ENCODE results near the gene NFYA.

The NFYA gene

DNA sequence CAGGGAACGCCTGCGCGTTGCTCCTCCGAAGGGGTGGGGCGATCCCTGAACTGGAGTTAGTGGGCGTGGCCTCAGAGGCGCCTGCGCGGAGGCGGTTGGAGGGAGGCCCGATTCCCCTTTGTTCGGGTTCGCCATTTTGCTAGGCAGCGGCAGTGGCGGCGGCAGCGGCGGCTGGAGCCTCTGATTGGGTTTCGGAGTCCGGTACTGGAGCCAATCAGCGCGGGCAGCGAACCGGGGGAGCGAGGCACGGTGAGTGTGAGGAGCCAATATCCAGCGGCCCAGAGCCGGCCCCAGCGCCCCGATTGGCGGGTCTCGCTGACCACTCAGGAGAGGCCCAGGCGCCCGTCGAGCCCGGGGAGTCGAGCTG lies at the start of gene NFYA:
Gene NFYA (plus strand): TSS at position 139 of the 367 bp plus-strand sequence. CDS start 6,116 bp downstream, outside the sequence.
- DNase-seq = peak; percentile 100

DNA sequence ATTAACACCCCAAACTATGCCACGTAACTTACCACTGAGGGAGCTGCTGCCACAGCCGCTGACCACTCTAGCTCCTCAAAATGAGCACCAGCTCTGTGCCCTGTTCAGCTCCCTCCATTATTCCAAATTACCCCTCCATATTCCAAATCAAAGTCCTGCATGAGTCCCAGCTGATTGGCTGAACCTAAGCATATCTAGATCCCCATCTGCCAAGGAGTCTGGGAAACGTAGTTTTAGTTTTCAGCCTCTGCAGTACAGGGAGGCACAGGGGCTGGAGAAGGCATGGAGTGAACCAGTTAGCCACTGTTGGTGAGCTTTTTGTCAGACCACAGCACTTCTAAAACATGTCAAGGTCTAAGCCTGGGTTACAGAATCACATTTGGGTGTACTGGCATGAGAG lies 49.7 kb upstream of the NFYA start:
- DNase-seq = no peak

DNA sequence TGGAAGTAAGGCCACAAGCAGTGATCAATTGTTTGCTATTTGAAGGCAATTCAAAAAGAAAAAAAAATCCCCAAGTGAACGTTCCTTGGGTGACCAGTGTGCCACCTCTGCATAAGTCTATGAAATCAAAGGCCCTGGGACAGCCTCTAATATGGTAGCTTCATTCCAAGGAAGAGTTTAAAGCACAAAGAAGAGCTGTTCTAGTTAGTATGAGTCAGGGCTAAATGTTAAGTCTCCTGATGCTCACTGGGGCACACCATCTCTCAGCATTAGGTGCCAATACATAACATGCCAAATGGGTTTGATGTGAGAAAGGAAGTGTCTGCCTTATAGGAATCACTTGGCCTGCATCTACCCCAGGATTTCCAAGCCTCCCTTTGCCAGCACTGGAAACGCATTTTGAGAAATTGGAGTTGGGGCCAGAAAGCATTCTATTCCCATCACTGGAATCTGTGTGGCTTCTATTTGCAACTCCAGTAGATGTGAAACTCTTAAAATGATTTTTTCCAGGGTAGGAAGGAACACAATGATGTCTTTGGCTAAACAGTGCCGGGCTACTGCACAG lies 46.7 kb upstream of the NFYA start:
- no peak for DNase-seq

DNA sequence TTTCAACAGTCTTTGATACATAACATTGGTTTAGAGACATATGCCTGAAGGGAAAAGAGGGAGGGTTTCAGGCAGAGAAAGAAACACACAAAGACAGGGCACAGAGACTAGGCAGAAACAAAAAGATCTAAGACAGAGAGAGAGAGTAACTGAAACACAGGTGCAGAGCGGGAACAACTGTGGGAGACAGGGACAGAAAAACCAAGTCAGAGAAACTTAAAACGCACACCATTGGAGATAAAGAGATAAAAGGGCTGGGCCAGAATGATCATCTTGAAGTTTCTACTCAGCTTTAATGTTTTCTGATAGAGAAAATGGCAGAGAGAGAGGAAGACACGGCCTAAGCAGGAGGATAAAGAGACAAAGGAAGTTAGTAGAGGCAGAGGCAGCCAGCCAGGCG lies 45.5 kb upstream of the NFYA start:
- DNase-seq = no peak

DNA sequence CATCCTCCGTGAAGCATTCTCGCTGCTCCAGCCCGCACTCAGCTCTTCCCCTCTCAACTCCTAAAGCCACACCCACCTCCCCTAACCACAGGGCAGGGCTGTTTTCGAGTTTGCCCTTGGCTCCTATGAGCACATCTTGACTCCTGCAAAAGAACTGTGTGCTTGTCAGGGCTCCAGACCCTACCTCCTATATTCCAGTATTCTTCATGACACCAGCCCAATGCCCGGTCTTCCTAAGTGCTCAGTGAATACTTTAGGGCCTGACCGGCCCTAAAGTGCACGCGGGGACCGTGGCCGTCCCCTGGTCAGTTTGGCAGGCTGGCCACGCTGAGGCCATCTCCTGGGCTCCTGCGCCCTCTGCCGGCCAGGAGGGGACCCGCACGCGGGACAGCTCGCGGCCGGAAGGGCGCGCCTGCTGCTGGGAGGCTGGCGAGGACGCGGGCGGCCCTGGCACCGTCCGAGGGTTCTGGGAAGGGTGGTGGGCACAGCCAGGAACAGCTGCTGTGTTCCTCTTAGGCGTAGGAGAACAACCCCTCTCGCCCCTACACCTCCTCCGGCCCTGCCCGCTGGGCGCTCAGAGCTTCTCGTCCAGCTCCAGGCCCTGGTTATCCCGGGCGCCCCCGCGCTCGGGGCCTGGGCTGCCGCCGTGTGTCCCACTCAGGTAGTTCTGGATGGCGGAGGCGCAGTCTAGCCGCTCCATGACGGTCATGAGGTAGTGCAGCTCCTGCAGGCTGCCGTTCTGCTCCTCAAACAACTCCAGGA lies 44.8 kb upstream of the NFYA start:
- peak; percentile 39 for DNase-seq

DNA sequence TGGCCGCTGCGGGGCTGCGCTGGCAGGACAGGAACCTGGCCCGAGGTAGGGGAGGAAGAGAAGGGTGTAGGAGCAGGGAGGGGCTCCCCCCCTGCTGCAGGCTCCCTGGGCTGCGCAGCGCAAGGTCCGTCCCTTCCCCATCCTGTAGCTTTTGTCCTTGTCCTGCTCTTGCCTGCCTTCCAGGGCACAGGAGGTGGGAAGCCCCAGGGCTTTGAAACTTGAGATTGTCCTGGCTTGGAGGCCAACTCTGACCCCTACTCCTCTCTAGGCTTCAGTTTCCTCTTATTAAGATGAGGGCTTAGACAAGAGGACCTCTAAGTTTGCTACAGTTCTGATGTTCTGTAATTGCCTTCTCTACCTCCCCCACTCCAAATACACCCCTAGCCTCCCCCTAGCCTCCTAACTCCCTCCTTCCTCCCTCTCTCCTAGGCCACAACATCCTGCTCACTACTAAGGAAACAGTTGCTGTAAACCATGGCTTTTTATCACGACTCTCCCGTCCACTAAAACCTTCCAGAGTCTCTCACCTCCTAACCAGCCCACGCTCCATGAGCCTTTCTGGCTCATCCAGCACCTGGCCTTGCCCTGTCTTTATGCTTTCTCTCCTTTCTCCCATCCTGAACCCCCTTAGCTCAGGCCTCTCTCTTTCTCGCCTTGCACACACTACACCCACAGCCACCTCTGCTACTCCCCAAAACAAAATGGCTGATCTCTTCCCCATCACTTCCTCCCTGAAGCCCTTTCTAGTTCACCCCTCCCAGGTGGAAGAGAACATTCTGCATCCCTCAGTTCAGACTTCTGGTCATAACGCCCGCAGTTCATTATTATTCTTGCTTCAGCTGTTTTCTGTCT lies 44.0 kb upstream of the NFYA start:
- DNase-seq = no peak

DNA sequence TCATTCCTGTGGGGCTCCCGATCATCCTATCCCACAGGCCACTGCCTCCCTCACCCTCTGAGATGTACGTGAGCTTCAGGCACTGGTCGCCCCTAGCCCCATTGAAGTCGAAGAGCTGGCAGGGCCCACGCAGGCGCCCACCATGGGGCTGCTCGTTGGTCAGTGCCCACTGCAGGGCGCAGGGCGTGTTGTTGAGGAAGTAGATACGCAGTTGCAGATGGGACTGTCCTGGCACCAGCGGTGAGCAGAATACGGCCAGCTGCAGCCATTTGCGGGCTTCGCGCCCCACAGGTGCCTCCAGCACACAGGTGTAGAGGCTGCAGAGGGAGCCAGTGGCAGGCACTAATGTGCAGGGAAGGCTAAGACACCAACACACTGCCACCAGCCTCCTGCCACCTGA lies 39.9 kb upstream of the NFYA start:
- no peak for DNase-seq

DNA sequence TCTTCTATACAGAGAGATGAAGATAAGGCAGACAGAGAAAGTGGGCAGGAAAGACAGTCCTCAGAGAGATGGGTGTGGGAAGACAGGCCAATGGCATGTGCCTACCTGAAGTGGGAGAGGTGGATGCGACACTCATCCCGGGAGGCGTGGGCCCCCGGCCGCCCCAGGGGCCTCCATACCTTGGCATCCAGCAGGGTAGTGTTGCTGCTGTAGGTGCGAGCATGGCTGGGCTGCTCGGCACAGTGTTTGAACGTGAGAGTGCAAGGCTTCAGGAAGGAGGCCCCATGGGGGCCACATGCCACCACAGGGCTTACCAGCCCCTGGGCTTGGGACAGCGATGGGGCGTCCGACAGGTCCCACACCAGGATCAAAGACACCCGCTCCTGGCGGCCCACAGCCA lies 39.0 kb upstream of the NFYA start:
- DNase-seq = no peak

DNA sequence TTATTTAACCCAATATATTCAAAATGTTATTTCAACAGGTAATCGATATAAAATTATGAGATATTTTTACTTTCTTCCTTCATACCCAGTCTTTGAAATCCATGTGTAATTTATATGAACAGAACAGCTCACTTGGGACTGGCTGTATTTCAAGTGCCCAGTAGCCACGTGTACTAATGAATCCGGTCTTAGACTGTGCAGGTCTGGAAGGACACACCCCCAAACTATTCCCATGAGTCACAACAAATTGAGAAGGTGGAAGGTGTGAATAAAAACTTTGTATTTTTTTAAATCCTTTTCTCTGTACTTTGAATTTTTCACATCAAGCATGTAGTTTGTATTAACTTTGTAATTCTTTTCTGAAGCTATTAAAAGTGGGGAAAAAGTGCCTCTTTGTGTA lies 36.6 kb upstream of the NFYA start:
- DNase-seq = no peak

DNA sequence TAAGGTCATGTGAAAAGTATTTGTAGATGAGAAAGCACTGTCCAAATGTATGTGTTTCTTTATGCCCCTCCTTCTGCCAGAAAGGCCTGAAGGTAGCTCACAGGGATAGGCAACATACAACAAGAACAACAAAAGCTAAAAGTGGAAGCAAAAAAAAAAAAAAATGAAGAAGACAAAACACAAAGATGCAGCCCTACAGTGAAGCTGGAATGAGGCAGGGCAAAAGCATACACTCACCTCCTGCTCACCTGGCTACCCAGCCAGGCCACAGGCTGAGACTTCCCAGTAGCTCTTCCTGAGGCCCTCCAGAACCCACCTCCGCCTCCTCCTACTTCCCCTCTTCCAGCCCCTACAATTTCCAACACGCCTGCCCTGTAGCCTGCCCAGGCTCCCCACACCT lies 36.2 kb upstream of the NFYA start:
- DNase-seq = no peak

DNA sequence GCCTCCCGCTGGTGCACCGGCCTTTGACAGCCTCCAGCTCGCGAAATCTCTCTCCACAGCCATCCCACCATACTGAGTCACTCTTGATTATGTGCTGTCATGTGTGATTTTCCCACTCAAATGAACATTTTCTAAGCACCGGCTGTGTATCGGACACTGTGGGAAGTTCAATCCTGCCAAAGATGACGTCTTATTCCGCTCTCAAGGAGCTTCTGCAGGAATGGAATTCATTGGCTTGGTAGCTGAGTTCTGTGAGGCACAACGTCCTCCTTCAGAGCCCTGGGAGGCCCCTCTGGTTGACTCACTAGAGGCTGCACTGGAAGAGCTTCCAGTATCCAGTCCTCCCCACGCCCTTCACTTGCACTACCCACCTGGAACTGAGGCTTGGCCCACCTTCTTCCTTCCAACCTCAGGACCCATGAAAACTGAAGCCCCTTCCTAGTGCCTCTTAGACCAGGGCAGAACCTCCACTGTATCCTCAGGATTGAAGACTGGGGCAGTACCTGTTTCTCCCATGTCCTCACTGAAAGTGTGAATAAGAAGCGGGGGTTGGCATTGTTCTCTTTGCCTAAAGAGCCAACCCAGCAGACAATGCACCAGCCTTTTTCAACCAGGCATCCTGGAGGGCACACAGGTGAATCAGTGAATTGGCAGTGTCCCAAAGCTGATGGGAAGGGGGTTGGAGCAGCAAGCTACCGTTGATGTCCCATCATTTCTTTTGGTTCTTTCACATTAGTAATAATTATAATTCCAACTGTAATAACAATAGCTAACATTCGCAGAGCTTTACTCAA lies 35.5 kb upstream of the NFYA start:
- DNase-seq = no peak

DNA sequence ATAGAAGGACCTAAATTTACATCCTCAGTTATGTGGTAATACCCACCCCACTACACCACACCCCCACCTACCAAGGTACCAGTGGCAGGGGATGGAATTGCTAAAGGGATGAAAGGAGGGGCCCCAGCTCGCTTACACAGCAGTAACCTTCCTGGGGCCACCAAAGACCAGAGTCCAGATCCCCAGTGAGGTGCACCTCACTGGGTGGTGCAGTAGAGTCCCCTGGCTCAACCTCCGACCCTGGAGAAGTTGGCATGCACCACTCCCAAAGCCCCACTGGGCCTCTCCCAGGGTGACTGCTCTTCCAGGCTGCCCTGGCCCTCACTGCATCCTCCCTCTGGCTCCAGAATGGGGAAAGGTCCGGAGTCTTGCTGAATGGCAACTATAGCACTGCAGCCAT lies 34.6 kb upstream of the NFYA start:
- DNase-seq = no peak

DNA sequence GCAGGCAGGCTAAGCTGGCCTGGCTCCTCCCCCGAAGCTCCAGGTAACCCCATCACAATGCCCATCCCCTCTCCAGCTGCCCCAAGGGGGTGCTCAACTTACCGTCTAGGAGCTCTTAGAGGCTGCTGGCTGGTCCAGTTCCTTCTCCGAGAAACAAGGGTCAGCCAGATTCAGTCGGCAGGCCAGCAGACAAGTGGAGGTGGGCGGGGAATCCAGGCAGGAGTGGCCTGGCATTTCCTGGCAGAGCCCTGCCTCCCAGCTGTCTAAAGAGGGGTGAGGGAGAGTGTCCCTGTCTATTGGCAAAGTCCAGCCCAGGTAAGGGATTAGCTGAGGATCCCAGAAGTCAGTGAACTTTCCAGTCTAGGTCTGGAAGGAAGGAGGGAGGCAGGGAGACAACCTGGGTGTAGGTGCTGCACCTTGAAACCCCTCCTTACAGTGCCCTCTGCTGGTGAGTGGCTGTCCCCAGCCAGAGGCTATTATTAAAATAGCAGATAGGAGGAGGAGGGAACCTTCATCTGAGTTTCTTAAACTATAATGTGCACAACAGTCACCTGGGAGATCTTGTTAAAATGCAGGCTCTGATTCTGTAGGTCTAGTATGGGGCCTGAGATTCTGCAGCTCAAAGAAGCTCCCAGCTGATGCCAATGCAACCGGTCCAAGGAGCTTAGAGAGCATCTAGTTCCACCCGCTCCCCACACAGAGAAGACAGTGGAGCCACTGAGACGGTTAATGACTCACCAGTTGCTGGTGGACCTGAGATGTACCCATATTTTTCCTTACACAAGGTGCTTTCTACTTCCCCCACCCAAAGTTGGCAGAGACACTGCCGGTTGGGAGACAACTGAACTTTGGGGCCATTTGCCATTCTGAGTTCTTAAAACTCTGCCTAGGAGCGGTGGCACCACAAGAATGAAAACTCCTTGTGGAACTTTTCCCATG lies 33.4 kb upstream of the NFYA start, which contains the start of gene UNC5CL:
Gene UNC5CL (minus strand): TSS at position 162 of the 939 bp plus-strand sequence. CDS start 4,147 bp downstream, outside the sequence.
- peak; percentile 20 for DNase-seq

DNA sequence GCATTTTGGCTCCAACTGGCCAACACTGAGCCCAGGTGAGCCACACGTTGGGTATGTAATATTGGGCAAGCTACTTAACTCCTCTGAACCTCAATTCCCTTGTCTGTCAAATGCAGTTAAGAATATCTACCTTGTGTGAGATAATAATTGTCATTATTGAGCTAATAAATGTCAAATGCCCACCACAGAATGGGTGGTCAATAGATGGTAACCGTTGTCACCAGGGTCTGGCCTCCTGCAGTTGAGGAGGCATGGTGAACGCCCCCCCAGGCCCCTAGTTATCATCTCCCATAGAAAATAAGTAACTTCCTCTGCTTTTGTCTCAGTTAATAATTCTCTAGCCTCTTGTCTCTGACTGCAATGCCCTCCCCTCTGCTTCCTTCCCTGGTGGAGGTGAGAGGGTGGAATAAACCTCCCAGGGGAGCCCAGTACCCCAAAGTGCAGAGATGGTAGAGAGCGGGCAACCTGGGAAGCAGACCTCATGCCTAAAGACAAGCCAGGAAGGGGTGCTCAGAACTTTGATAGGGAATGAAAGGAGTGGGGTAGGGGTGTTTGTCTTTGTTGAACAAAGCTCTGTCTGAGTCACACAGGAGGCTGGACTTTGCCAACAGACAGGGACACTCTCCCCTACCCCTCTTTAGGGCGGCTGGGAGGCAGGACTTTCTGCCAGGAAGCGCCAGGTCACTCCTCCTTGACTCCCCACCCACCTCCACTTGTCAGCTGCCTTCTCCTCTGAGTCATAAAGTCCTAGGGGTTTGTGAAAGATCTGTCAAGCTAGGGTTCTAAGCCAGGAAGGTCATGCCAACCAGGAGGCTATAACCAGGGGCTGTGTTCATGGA lies 32.5 kb upstream of the NFYA start:
- DNase-seq = no peak

DNA sequence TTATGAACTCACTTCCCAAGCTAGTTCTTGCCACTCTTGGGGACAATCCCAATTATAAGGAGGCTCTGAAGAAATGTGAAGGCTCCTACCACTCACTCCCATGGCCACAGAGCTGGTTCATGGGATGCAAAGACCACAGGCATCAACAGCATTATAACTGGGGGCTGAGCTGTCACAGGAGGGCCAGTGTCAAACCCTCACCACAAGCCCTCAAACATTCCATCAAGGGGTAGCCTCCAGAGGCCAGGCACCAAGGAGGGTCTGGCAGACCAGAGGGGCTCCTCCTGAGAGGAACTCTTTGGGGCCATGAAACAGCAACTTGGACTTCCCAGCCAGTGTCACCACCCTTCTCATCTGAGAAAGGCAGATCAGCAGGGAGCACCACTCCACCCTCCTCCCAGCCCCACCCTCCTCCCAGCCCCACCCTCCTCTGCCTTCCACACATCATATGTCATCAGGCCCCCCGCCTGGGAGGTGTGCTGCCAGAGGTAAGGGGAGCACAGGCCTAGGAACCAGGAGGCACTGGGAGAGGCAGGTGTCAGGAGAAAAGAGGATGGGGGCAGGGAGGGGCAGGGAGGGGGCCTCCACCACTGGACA lies 31.7 kb upstream of the NFYA start:
- no peak for DNase-seq

DNA sequence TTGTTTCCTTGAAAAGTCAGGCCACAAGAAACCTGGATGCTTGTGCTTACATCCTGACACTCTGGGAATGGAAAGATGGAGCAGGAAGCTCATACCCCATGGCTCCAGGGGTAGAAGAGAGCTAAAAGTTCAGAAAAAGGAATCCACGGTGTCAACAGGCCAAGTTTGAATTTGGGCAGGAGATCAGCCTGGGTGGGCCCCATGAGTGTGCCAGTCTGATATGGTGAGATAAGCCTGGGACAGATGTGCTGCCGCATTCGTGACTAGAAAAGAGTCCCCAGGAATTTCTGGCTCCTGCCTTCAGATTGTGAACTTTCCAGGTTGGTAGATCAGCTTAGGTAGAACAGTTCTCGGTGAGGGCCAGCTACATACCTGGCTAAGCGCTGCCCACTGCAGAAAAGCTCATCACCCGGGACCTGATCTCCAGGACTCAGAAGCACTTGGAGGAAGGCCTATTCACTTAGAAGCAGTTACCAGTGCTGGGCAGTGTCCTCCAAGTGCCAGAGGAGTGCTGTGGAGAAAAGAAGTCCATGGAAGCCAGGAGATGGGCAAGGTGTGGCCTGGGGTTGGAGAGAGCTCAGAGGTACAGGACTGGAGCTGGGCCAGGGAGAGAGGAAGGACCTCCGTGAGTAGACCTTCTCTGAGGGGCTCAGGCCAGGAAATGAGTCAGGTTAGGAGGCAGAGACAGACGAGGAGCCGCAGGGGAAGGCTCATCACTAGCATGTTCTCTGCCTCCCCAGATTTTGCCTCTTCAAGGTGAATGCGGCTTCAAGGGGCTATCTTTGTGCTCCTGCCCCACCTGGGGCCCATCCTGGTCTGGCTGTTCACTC lies 30.3 kb upstream of the NFYA start, which contains the start of gene TSPO2:
Gene TSPO2 (plus strand): TSS at position 242 of the 830 bp plus-strand sequence. CDS start 519 bp downstream, at position 761.
- no peak for DNase-seq

DNA sequence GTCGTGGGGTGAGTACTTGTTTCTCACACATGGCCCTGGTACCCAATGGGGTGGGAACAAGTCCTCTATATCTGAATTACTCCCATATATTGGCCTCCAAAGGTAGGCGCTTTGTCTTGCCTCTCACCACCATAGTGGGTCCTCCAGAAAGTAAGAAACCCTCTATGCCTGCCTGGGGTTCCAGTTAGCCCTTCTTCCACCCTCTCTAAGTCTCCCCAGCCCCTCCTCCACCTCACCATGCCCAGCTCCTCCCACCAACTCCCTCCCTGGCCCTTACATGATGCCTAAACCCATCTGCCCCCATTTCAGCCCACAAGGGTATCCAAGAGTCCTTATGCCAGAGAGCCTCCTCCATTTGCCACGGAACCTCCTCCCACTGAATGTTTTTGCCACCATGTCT lies 29.6 kb upstream of the NFYA start:
- DNase-seq = no peak

DNA sequence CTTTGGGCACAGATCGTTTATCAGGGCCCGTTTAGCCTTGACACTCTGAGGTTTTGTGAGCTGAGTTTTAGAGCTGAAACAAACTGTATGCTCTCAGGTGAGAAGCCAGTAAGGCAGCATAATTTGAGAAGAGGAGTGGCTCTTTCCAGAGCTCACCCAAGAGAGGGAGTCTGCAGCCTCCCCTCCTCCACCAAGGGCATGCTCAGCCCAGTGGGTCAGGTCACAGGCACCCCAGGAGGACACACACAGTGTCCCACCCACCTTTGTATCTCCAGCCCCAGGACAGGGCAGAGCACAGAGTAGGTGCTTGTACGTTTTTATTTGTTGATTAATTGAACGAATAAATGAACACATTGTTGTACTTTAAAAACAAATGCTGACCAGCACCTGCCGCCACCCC lies 27.1 kb upstream of the NFYA start:
- DNase-seq = no peak

DNA sequence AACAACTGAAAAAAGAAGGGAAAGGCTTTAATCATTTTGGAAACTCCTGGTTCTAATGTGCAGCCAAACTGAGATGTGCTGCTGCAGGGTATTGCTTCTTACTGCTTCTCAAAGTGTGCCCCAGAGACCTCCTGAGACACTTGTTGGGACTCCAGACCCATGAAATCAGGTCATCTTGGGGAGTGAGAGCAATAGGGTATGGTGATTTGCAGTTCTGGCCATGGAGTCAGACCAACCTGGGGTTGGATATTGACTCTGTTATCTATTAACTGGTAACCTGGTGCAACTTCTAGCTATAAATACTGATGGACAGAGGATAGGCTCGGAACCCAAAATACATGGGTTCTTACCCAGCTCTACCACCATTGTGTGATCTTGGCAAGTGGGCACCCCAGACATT lies 26.7 kb upstream of the NFYA start:
- DNase-seq = no peak

Data from NCI-H1105 (cell line).